ENCODE measurements around the gene ZNF227.
"Not testable (repeated sequence)": the region's sequence is repeated elsewhere in the genome, so short reads cannot be mapped to it uniquely, and the experiment has no call there.

ZNF227 gene

GRCh38 chr19:44253392-44253791 lies 41.1 kb downstream of the ZNF227 start:
- not testable (repeated sequence) for DNase-seq

DNA sequence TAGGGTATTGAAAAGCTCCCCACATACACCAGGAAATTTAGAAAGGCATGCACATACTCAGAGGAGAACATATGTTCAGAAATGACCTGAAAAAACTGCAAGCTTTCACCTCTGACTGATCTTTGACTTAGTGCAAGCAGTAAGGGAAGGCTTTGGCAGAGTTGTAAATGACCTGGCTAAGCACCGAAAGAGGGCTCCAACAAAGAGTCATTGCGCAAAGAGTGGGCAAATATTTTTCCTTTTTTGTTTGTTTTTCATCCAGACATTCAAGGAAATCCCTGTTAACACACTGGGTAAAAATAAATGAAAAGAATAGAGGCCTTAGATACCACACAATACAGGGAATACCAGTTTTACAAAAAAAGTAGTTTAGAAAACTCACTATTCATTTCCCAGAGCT lies 42.2 kb downstream of the ZNF227 start:
- no peak for DNase-seq

GRCh38 chr19:44255705-44256411 lies 43.5 kb downstream of the ZNF227 start:
- DNase-seq: no peak

GRCh38 chr19:44258136-44258535 lies 45.8 kb downstream of the ZNF227 start:
- DNase-seq: no peak

DNA sequence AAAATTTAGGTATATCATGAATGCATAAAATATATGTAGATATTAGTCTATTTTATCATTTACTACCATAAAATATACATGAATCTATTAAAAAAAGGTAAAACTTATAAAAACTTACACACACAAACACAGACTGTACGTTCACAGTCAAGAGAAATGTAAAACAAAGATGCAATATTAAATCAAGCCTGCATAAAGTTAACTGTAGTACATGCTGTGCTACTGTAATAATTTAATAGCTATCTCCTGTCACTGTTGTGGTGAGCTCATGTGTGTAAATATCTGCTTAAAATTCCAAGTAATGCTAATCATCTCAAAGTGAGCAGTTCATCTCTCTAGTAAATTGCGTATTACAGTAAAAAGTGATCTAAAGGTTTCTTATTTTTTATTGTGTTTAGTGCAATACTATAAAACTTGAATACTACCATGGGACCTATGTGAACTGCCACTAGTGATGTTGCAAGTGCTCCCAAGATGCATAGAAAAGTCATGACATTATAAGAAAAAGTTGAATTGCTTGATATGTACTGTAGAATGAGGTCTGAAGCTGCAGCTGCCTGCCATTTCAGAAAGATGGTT lies 46.6 kb downstream of the ZNF227 start:
- DNase-seq: no peak

DNA sequence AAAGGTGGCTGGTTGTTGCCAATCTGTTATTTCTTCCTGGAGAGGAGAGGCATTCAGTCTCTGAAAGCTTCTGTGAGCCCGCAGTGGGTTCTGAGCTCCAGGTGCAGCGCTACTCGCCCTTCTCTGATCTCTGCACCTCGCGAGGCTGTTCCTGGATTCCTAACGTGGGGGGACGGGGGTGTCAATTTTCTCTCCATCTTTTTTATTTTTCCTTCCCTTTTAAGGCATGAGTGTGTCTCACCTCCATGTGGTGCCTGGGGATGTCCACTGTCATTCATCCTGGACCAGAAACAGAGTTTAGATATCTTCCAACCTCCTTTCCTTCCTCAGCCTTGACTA lies 48.0 kb downstream of the ZNF227 start:
- DNase-seq: no peak

- no peak for DNase-seq
These were observed 48.5 kb downstream of the ZNF227 start for GRCh38 chr19:44260695-44261446.

GRCh38 chr19:44277331-44277730 lies 65.0 kb downstream of the ZNF227 start:
- DNase-seq: no peak

- no peak for DNase-seq
These were observed 65.9 kb downstream of the ZNF227 start for GRCh38 chr19:44278181-44278690.

GRCh38 chr19:44280916-44281315 lies 68.6 kb downstream of the ZNF227 start:
- DNase-seq: no peak

- no peak for DNase-seq
These were observed 70.5 kb downstream of the ZNF227 start for GRCh38 chr19:44282846-44283245.

DNA sequence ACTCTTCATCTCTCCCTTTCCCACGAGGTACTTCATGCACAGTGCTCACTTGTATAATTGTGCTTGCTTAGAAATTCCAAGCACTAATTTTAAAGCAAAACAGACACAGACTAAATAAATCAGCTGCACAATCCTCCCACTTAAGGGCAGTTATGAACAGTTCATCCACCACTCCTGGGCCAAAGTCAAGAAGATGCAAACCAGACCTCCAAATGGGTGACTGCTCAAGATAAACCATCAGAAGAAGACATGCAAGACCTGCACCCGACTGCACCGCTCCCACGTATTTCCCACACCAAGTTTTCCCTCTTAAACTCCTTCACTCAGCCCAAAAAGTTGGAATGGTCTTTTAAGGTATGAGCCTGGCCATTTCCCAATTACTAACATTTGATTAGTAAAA lies 72.6 kb downstream of the ZNF227 start:
- DNase-seq: no peak

Data from hematopoietic multipotent progenitor cell treated with erythropoietin and hydrocortisone succinate and interleukin-3 and kit ligand, for 6 days (in vitro differentiated cells).